ENCODE measurements around the gene SLC2A9.
"Not testable (repeated sequence)": the region's sequence is repeated elsewhere in the genome, so short reads cannot be mapped to it uniquely, and the experiment has no call there.

The SLC2A9 gene

GRCh38 chr4:9996319-9997110 lies 24.8 kb downstream of the SLC2A9 start:
- DNase-seq (ENCODE audit: low read depth in 2 of 2) = no peak

- DNase-seq (ENCODE audit: low read depth in 2 of 2) = no peak
Observed at GRCh38 chr4:9994246-9994847, 26.9 kb downstream of the SLC2A9 start.

GRCh38 chr4:9989918-9990635 lies 31.2 kb downstream of the SLC2A9 start:
- DNase-seq (ENCODE audit: low read depth in 2 of 2) = no peak

GRCh38 chr4:9988933-9989332 lies 32.4 kb downstream of the SLC2A9 start:
- DNase-seq (ENCODE audit: low read depth in 2 of 2) = no peak

GRCh38 chr4:9988363-9988749 lies 32.9 kb downstream of the SLC2A9 start:
- DNase-seq (ENCODE audit: low read depth in 2 of 2) = no peak

GRCh38 chr4:9987749-9988362 lies 33.4 kb downstream of the SLC2A9 start:
- no peak for DNase-seq (ENCODE audit: low read depth in 2 of 2)

GRCh38 chr4:9984621-9985020 lies 36.7 kb downstream of the SLC2A9 start:
- no peak for DNase-seq (ENCODE audit: low read depth in 2 of 2)

- DNase-seq (ENCODE audit: low read depth in 2 of 2) = no peak
Observed at GRCh38 chr4:9983211-9983610, 38.1 kb downstream of the SLC2A9 start.

- not testable (repeated sequence) for DNase-seq (ENCODE audit: low read depth in 2 of 2)
Observed at GRCh38 chr4:9981899-9982298, 39.4 kb downstream of the SLC2A9 start.

- no peak for DNase-seq (ENCODE audit: low read depth in 2 of 2)
Observed at GRCh38 chr4:9980898-9981297, 40.4 kb downstream of the SLC2A9 start.

- no peak for DNase-seq (ENCODE audit: low read depth in 2 of 2)
Observed at GRCh38 chr4:9979101-9979701, 42.1 kb downstream of the SLC2A9 start.

GRCh38 chr4:9977518-9978031 lies 43.7 kb downstream of the SLC2A9 start:
- no peak for DNase-seq (ENCODE audit: low read depth in 2 of 2)

GRCh38 chr4:9976781-9977180 lies 44.5 kb downstream of the SLC2A9 start:
- DNase-seq (ENCODE audit: low read depth in 2 of 2) = no peak

GRCh38 chr4:9976293-9976692 lies 45.0 kb downstream of the SLC2A9 start:
- DNase-seq (ENCODE audit: low read depth in 2 of 2) = no peak

- no peak for DNase-seq (ENCODE audit: low read depth in 2 of 2)
Observed at GRCh38 chr4:9971711-9972110, 49.6 kb downstream of the SLC2A9 start.

- DNase-seq (ENCODE audit: low read depth in 2 of 2) = no peak
Observed at GRCh38 chr4:9970399-9971011, 50.8 kb downstream of the SLC2A9 start.

GRCh38 chr4:9969526-9970398 lies 51.5 kb downstream of the SLC2A9 start:
- DNase-seq (ENCODE audit: low read depth in 2 of 2) = no peak

GRCh38 chr4:9968472-9968871 lies 52.8 kb downstream of the SLC2A9 start:
- DNase-seq (ENCODE audit: low read depth in 2 of 2) = no peak

GRCh38 chr4:9964879-9965278 lies 56.4 kb downstream of the SLC2A9 start:
- DNase-seq (ENCODE audit: low read depth in 2 of 2) = no peak

- DNase-seq (ENCODE audit: low read depth in 2 of 2) = no peak
Observed at GRCh38 chr4:9963328-9963727, 58.0 kb downstream of the SLC2A9 start.
